WTC11 (cell line): Measurements from ENCODE around the gene ACTL6A. TPM values are rescaled to one million over a fixed set of nuclear protein-coding genes. Genes with fewer than 3 reads are reported as not detected.
A peak's percentile ranks its signal among the peaks of the same experiment; 100 is the strongest.

Experiments
- ATAC-seq: fragments of 200-7000 bp; cut with Tn5 transposase; 2 replicates; pipeline ENCODE4 v1.10.0; 2021; ENCODE audit warnings: mild to moderate bottlenecking, moderate library complexity
- CTCF ChIA-PET: fragments of 300-600 bp; sonication (Branson Sonifier 250); formaldehyde crosslinking; loops from one replicate; lab custom pipeline; 2021; ENCODE audit warnings: antibody characterized with exemption; lab: Charles Lee
- POLR2A ChIA-PET: fragments of 350-600 bp; sonication (Branson Sonifier 250); formaldehyde crosslinking; loops from one replicate; lab custom pipeline; 2021; ENCODE audit warnings: antibody characterized with exemption; lab: Charles Lee
- DNase-seq: peaks from one replicate; pipeline ENCODE4 v3.0.0; 2021; ENCODE audit warnings: low spot score
- H3K27ac Mint-ChIP-seq: 2 replicates; pipeline ENCODE4 v1.8.0; 2021; ENCODE audit warnings: mixed read lengths
- H3K27me3 Mint-ChIP-seq: 2 replicates; pipeline ENCODE4 v1.8.0; 2021; ENCODE audit warnings: low read depth, mild to moderate bottlenecking, moderate library complexity, mixed read lengths
- H3K36me3 Mint-ChIP-seq: 2 replicates; pipeline ENCODE4 v1.8.0; 2021; ENCODE audit warnings: mixed read lengths
- H3K4me1 Mint-ChIP-seq: 2 replicates; pipeline ENCODE4 v1.8.0; 2022; ENCODE audit warnings: mixed read lengths
- H3K4me3 Mint-ChIP-seq: 2 replicates; pipeline ENCODE4 v1.8.0; 2021; ENCODE audit warnings: mild to moderate bottlenecking, moderate library complexity, mixed read lengths
- H3K9me3 Mint-ChIP-seq: 2 replicates; pipeline ENCODE4 v1.8.0; 2021; ENCODE audit warnings: mixed read lengths
- AR ChIP-seq: fragments of 250-450 bp; sonication (Bioruptor Pico); IDR thresholded peaks from 2 replicates; pipeline ENCODE4 v1.9.0; 2021; ENCODE audit warnings: mild to moderate bottlenecking
- E2F1 ChIP-seq: sonication (generic); formaldehyde crosslinking; IDR thresholded peaks from 2 replicates; pipeline ENCODE4 v1.8.0; 2022; ENCODE audit warnings: mild to moderate bottlenecking, missing genetic modification reagents
- ERG ChIP-seq: fragments of 250-450 bp; sonication (Bioruptor Pico); IDR thresholded peaks from 2 replicates; pipeline ENCODE4 v1.8.0; 2021; ENCODE audit warnings: mild to moderate bottlenecking
- ESRRA ChIP-seq: sonication (generic); formaldehyde crosslinking; IDR thresholded peaks from 2 replicates; pipeline ENCODE4 v1.8.1; 2022; ENCODE audit warnings: mild to moderate bottlenecking, missing genetic modification reagents, borderline replicate concordance
- FOXJ3 ChIP-seq: sonication (generic); formaldehyde crosslinking; IDR thresholded peaks from 2 replicates; pipeline ENCODE4 v1.9.0; 2021; ENCODE audit warnings: missing genetic modification reagents, mild to moderate bottlenecking, borderline replicate concordance
- FOXP1 ChIP-seq: sonication (generic); formaldehyde crosslinking; IDR thresholded peaks from 2 replicates; pipeline ENCODE4 v1.8.0; 2022; ENCODE audit warnings: missing genetic modification reagents, mild to moderate bottlenecking, moderate library complexity, borderline replicate concordance
- JAZF1 ChIP-seq: fragments of 250-450 bp; sonication (Bioruptor Pico); IDR thresholded peaks from 2 replicates; pipeline ENCODE4 v1.9.0; 2021; ENCODE audit warnings: moderate library complexity, mild to moderate bottlenecking, inconsistent platforms
- JUN ChIP-seq: sonication (generic); formaldehyde crosslinking; IDR thresholded peaks from 2 replicates; pipeline ENCODE4 v1.8.0; 2023; ENCODE audit warnings: mild to moderate bottlenecking, missing genetic modification reagents
- MAX ChIP-seq: sonication (generic); formaldehyde crosslinking; IDR thresholded peaks from 2 replicates; pipeline ENCODE4 v1.8.0; 2022; ENCODE audit warnings: mild to moderate bottlenecking, missing genetic modification reagents
- MXD4 ChIP-seq: fragments of 250-450 bp; sonication (Bioruptor Pico); IDR thresholded peaks from 2 replicates; pipeline ENCODE4 v1.8.0; 2021; ENCODE audit warnings: mild to moderate bottlenecking, moderate library complexity, borderline replicate concordance
- MYBL2 ChIP-seq: sonication (generic); formaldehyde crosslinking; IDR thresholded peaks from 2 replicates; pipeline ENCODE4 v1.8.1; 2023; ENCODE audit warnings: mild to moderate bottlenecking, moderate library complexity, missing genetic modification reagents
- NFYB ChIP-seq: sonication (generic); formaldehyde crosslinking; conservative IDR thresholded peaks from 2 replicates; pipeline ENCODE4 v1.8.0; 2022; ENCODE audit warnings: low read depth, missing genetic modification reagents
- NR1H2 ChIP-seq: sonication (generic); formaldehyde crosslinking; IDR thresholded peaks from 2 replicates; pipeline ENCODE4 v1.9.0; 2021; ENCODE audit warnings: mild to moderate bottlenecking, moderate library complexity, missing genetic modification reagents
- PRDM15 ChIP-seq: sonication (generic); formaldehyde crosslinking; IDR thresholded peaks from 2 replicates; pipeline ENCODE4 v1.8.0; 2022; ENCODE audit warnings: missing genetic modification reagents
- SMAD4 ChIP-seq: sonication (generic); formaldehyde crosslinking; IDR thresholded peaks from 2 replicates; pipeline ENCODE4 v1.8.0; 2022; ENCODE audit warnings: mild to moderate bottlenecking, missing genetic modification reagents
- SP1 ChIP-seq: sonication (generic); formaldehyde crosslinking; conservative IDR thresholded peaks from 2 replicates; pipeline ENCODE4 v1.8.1; 2022; ENCODE audit warnings: missing genetic modification reagents
- USF1 ChIP-seq: sonication (generic); formaldehyde crosslinking; IDR thresholded peaks from 2 replicates; pipeline ENCODE4 v1.8.0; 2022; ENCODE audit warnings: mild to moderate bottlenecking, missing genetic modification reagents
- ZBTB21 ChIP-seq: sonication (generic); formaldehyde crosslinking; IDR thresholded peaks from 2 replicates; pipeline ENCODE4 v1.8.1; 2023; ENCODE audit warnings: mild to moderate bottlenecking, missing genetic modification reagents, borderline replicate concordance
- ZMAT4 ChIP-seq: fragments of 250-450 bp; sonication (Bioruptor Pico); IDR thresholded peaks from 2 replicates; pipeline ENCODE4 v1.9.0; 2021; ENCODE audit warnings: mild to moderate bottlenecking
- ZNF138 ChIP-seq: sonication (generic); formaldehyde crosslinking; conservative IDR thresholded peaks from 2 replicates; pipeline ENCODE4 v1.8.1; 2022; ENCODE audit warnings: mild to moderate bottlenecking, moderate library complexity, missing genetic modification reagents
- ZNF232 ChIP-seq: sonication (generic); formaldehyde crosslinking; IDR thresholded peaks from 2 replicates; pipeline ENCODE4 v1.8.0; 2022; ENCODE audit warnings: mild to moderate bottlenecking, missing genetic modification reagents
- ZNF281 ChIP-seq: sonication (generic); formaldehyde crosslinking; IDR thresholded peaks from 2 replicates; pipeline ENCODE4 v1.8.0; 2023; ENCODE audit warnings: mild to moderate bottlenecking, missing genetic modification reagents
- total RNA-seq: library from RNA; stranded (reverse); gene quantifications from 3 replicates; pipeline ENCODE4 v1.2.3, GENCODE V29; 2021

The ACTL6A gene
- total RNA-seq, 1 experiment from 2014 or later = 82.9 TPM

GRCh38 chr3:179604321-179605078 lies 41.8 kb downstream of the ACTL6A start, which contains the start of the genes MRPL47 and NDUFB5:
Gene MRPL47 (minus strand): TSS chr3:179604638. CDS start chr3:179604624, 14 bp downstream.
Gene NDUFB5 (plus strand): TSS chr3:179604794. CDS start chr3:179604816, 22 bp downstream.
- ChIA-PET CTCF (interaction anchor here (1.4 kb wide), 1 partner anchor 45 kb away, joined by 15 read pairs; no protein-coding TSS in a partner anchor), POLR2A (interaction anchor here (0.6 to 1.3 kb wide), 5 partner anchors 13 to 257 kb away, joined by 3 to 10 read pairs (median 3); partner anchors contain the start of genes ACTL6A, MFN1 and USP13)
- Mint-ChIP-seq H3K9me3 (no peaks in the 10 kb centered on the region), H3K27ac (peak within 1 kb of the TSS; percentile 100), H3K4me1 (peaks cover 4% of the 10 kb centered on the region), H3K27me3 (no peaks in the 10 kb centered on the region), H3K36me3 (peaks cover 31% of the 10 kb centered on the region), H3K4me3 (peak within 1 kb of the TSS; percentile 99)
- ATAC-seq (peak; percentile 99), DNase-seq (peak; percentile 91)
- TF ChIP-seq ZMAT4 (CRISPR knock-in tag) (no peak), JAZF1 (CRISPR knock-in tag) (no peak), MXD4 (no peak), USF1 (0 out of 2 replicates have a peak, but pooled peaks have one; percentile 16), ZNF281 (CRISPR knock-in tag) (no peak), SMAD4 (no peak), PRDM15 (CRISPR knock-in tag) (no peak), FOXJ3 (no peak), E2F1 (CRISPR knock-in tag) (no peak), ESRRA (CRISPR knock-in tag) (peak; percentile 92), SP1 (CRISPR knock-in tag) (peak; percentile 66), ZBTB21 (CRISPR knock-in tag) (no peak), AR (CRISPR knock-in tag) (no peak), JUN (no peak), MAX (CRISPR knock-in tag) (peak; percentile 75), NR1H2 (CRISPR knock-in tag) (no peak), NFYB (CRISPR knock-in tag) (peak; percentile 66), ZNF138 (CRISPR knock-in tag) (no peak), FOXP1 (CRISPR knock-in tag) (0 out of 2 replicates have a peak, but pooled peaks have one; percentile 45), ERG (CRISPR knock-in tag) (no peak), MYBL2 (CRISPR knock-in tag) (no peak), ZNF232 (CRISPR knock-in tag) (no peak)
